Cerebellar cortex (tissue), 1 donor: Measurements from ENCODE around the gene ZSCAN4.

ENCODE experiments used
- DNase-seq: peaks from one replicate; pipeline ENCODE4 v3.0.0-alpha.2; 2015; ENCODE audit warnings: low spot score

ZSCAN4 gene

GRCh38 chr19:57675881-57676280 lies 7.1 kb downstream of the ZSCAN4 start:
- DNase-seq, result no peak

- no peak for DNase-seq
Observed at GRCh38 chr19:57682226-57682766, 13.6 kb downstream of the ZSCAN4 start.

- DNase-seq, result no peak
Observed at GRCh38 chr19:57686727-57687126, 18.0 kb downstream of the ZSCAN4 start.

GRCh38 chr19:57687363-57688010 lies 18.8 kb downstream of the ZSCAN4 start:
- no peak for DNase-seq

- DNase-seq, result no peak
Observed at GRCh38 chr19:57688011-57688763, 19.5 kb downstream of the ZSCAN4 start.

- DNase-seq, result no peak
Observed at GRCh38 chr19:57689750-57690149, 21.0 kb downstream of the ZSCAN4 start.

- no peak for DNase-seq
Observed at GRCh38 chr19:57701625-57702024, 32.9 kb downstream of the ZSCAN4 start.

GRCh38 chr19:57706346-57706745 lies 37.6 kb downstream of the ZSCAN4 start:
- no peak for DNase-seq

GRCh38 chr19:57708641-57709361 lies 40.1 kb downstream of the ZSCAN4 start, which contains the start of gene ZNF154:
Gene ZNF154 (minus strand): TSS chr19:57709204. CDS start chr19:57708971, 233 bp downstream.
- peak; percentile 86 for DNase-seq

- DNase-seq, result no peak
Observed at GRCh38 chr19:57709616-57710015, 40.9 kb downstream of the ZSCAN4 start.

- no peak for DNase-seq
Observed at GRCh38 chr19:57712222-57712621, 43.5 kb downstream of the ZSCAN4 start.

- DNase-seq, result peak; percentile 93
Observed at GRCh38 chr19:57719424-57719823, 50.7 kb downstream of the ZSCAN4 start.

- peak; percentile 75 for DNase-seq
Observed at GRCh38 chr19:57719901-57720519, 51.3 kb downstream of the ZSCAN4 start.

- DNase-seq, result no peak
Observed at GRCh38 chr19:57720878-57721277, 52.1 kb downstream of the ZSCAN4 start.
